GM18951 (cell line): ENCODE measurements around the gene STK17A.

ENCODE experiments used
- POLR2A ChIP-seq: IDR thresholded peaks from 4 replicates; pipeline ENCODE4 v1.6.1; 2011; ENCODE audit warnings: mild to moderate bottlenecking; ENCODE audit not compliant: insufficient read length, insufficient read depth; ENCODE audit errors: extremely low read depth
- in situ Hi-C: fragments of 300-500 bp; cut with MboI; formaldehyde crosslinking; loops from one replicate; pipeline ENCODE4 v1.12.0; 2022; ENCODE audit warnings: low sequenced_read_pairs, mixed read lengths, inconsistent platforms; ENCODE audit not compliant: unreplicated experiment

STK17A gene

GRCh38 chr7:43577485-43577951, 5.4 kb upstream of the STK17A start:
- in situ Hi-C loops = no loop called here

GRCh38 chr7:43583424-43584194, 701 bp downstream of the STK17A start:
- TF ChIP-seq POLR2A = peak; percentile 18
- in situ Hi-C loops = loop anchor here (5.0 to 10.0 kb wide), 2 partner anchors 119 to 251 kb away; no protein-coding TSS in a partner anchor

More at GRCh38 chr7:43577485-43577951, 5.4 kb upstream of the STK17A start:
- TF ChIP-seq POLR2A = no peak

DNA sequence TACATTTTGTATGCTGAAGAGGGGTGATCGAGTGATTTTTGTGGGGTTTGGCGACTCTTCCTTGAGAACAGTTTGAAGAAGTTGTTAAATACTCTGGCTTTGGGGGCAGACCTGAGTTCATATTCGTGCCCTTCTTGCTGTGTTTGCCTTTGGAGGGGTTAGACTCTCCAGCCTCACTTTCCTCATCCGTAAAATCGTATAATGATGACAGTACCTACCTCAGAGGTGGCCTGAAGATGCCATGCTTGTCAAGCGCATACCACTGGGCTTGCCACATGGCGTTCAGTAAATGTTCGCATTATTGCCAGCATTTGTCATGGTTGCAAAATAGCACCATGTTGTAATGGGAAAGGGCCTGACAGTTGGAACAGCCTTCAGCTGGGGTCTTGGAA, 1.3 kb downstream of the STK17A start:
- TF ChIP-seq POLR2A = no peak
- in situ Hi-C loops = loop anchor here (5.0 to 10.0 kb wide), 2 partner anchors 118 to 251 kb away; no protein-coding TSS in a partner anchor

GRCh38 chr7:43584733-43585132, 1.8 kb downstream of the STK17A start:
- in situ Hi-C loops = loop anchor here (5.0 to 10.0 kb wide), 2 partner anchors 118 to 250 kb away; no protein-coding TSS in a partner anchor

GRCh38 chr7:43585562-43585961, 2.7 kb downstream of the STK17A start:
- in situ Hi-C loops = loop anchor here (10.0 kb wide), 1 partner anchor 249 kb away; no protein-coding TSS in a partner anchor
- no peak for TF ChIP-seq POLR2A

DNA sequence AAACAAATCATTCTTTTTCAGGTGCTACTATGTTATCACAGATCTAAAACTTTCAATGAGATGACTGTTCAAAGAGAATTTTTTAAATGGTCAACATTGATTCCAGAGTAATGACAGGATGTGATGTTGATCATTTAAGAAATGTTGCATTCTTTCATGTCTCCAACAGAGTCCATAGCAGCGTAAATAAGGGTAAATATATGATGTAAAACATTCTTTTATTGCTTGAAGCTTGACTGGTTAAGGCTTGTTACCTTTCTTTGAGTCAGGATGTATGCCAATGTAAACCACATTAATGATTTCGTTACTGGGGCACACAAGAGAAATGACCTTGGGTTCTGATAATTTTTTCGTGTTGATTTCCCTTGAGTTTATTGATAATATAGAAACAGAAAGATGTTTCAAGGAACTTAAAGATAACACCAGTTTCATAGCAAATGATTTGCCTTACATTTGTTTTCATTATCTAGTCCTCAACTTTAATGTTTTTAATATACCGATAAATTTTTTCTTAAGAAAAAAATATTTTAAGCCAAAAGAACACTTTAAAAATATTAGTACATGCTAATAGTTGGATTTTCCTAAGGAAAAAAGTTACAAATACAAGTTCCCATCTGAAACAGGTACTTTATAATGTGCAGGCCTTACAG, 3.5 kb downstream of the STK17A start:
- no peak for TF ChIP-seq POLR2A
- in situ Hi-C loops = loop anchor here (10.0 kb wide), 1 partner anchor 248 kb away; no protein-coding TSS in a partner anchor

- TF ChIP-seq POLR2A = no peak
- in situ Hi-C loops = loop anchor here (10.0 kb wide), 1 partner anchor 246 kb away; no protein-coding TSS in a partner anchor
Measured at GRCh38 chr7:43588477-43589132, 5.7 kb downstream of the STK17A start.

DNA sequence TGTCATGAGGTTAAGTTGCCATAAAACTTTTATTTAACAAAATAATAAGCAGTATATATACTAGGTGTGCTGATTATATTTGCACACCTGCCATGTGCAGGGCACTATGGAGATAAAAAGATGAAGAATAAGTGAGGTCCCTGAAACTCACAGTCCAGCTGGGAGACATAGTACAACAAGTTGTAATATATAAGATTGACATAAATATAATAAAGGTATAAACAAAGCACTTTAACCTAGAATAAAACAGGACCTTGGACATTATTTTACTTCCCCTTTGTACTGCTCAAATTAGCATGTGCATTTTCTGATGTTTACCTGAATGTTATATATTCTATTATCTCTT, 6.2 kb downstream of the STK17A start:
- no peak for TF ChIP-seq POLR2A
- in situ Hi-C loops = loop anchor here (10.0 kb wide), 1 partner anchor 246 kb away; no protein-coding TSS in a partner anchor

- no peak for TF ChIP-seq POLR2A
- in situ Hi-C loops = loop anchor here (10.0 kb wide), 1 partner anchor 245 kb away; no protein-coding TSS in a partner anchor
Measured at GRCh38 chr7:43589728-43590127, 6.8 kb downstream of the STK17A start.

DNA sequence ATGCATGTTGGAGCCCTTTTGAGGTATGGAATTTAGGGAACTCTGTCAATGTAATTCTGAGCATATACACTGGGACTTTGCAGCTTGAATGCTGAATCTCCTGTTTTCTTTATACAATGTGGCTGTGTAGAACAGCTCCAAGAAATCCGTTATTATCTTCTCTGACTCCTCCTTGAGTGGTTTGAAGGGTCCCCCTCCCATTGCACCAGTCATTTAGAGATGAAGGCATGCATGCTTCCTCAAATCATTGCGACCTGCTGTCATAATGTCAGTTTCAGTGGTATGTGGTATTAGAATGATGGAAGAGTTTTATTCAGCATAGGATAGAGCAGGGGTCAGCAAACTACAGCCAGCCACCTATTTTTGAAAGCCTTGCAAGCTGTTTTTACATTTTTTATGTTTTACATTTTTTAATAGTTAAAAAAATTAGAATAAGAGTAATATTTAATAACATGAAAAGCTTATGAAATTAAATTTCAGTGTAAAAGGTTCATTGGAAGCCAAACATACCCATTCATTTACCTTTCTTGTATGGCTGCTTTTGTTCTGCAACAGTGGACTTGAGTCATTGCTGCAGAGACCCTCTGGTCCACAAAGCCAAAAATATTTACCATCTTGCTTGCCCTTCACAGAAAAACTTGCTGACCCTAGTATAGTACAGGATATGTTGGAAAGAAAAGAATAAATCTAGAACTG, 8.1 kb downstream of the STK17A start:
- in situ Hi-C loops = no loop called here
- no peak for TF ChIP-seq POLR2A

DNA sequence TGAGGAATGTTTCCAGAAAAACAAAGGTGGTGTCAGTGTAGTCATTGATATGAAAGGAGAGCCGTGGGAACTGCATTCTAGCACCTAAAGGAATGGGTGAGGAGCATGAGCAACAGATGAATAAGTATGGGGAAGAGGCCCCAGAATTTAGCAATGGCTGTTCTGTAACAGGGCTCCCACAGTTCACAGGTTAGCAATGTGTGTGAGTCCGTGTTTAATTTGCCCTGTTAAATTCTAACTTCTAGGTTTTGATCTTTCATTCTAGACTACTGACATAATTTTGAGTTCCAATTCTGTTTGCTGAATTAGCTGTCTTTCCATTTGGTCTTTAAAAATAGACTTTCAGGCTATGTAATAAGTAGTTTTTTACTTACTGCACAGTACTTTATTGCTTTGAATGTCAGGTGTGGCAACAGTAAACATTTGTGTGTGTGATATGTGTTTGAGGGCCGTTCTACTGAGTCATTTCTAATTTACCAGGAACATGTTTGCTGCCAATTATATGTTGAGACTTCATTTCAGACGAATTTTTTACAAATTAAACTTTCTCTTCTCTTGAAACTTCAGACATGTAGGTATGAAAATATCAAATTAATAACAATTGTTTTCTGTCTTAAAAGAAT, 8.8 kb downstream of the STK17A start:
- in situ Hi-C loops = no loop called here
- no peak for TF ChIP-seq POLR2A

DNA sequence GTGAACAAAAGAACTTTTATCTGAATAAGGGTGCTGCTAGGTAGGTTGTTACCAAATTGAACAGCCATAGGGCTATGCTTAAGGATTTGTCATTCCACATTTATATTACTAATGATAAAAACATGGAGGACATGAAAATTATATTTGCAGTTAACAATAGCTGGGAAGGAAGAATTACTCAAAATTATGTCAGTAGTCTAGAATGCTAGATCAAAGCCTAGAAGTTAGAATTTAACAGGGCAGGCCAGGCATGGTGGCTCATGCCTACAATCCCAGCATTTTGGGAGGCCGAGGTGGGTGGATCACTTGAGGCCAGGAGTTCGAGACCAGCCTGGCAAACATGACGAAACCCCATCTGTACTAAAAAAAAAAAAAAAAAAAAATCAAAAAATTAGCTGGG, 9.4 kb downstream of the STK17A start:
- in situ Hi-C loops = no loop called here

More for the DNA sequence above, 9.4 kb downstream of the STK17A start:
- TF ChIP-seq POLR2A = no peak
